Medulla oblongata (tissue), 1 donor: ENCODE data around the gene WDR88.
"Not testable (repeated sequence)": the region's sequence is repeated elsewhere in the genome, so short reads cannot be mapped to it uniquely, and the experiment has no call there.

ENCODE experiments used
- DNase-seq: peaks from one replicate; pipeline ENCODE4 v3.0.0-alpha.2; 2015; ENCODE audit errors: extremely low spot score

WDR88 gene

GRCh38 chr19:33210266-33210940 is 78.5 kb downstream of the WDR88 start:
- no peak for DNase-seq

GRCh38 chr19:33211794-33212435 is 80.0 kb downstream of the WDR88 start:
- no peak for DNase-seq

GRCh38 chr19:33212436-33213172 is 80.7 kb downstream of the WDR88 start:
- no peak for DNase-seq

- DNase-seq, result no peak
Measured at GRCh38 chr19:33214596-33214995, 82.7 kb downstream of the WDR88 start.

DNA sequence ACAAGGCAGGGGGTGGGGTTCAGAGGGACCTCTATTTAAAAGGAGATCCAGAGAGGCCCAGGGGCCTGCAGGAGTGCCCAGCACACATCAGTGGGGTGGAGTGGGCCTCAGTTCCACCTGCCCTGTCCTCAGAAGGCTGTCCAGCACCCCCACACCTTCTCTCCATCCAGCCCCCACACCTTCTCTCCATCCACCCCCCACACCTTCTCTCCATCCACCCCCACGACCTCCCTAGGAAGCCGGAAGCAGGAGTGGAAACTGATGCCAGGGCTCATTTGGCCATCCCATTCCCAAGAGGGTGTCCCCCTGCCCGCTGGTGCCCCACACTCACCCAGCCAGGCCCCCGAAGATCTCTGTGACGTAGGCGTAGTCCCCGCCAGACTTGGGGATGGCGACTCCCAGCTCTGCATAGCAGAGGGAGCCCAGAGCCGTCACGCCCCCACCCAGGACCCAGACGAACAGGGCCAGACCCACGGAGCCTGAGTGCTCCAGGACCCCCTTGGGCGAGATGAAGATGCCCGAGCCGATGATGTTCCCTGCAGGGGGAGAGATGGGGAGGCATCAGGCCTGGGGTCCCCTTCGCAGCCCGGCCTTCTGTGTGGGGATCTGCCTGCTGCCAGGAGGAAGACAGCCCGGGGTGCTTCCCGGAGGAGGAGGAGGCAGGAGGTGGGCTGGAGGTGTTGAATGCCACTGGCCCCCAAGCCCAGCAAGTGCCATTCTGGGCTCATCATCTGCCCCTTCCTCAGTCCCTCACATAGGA is 83.7 kb downstream of the WDR88 start:
- DNase-seq, result no peak

DNA sequence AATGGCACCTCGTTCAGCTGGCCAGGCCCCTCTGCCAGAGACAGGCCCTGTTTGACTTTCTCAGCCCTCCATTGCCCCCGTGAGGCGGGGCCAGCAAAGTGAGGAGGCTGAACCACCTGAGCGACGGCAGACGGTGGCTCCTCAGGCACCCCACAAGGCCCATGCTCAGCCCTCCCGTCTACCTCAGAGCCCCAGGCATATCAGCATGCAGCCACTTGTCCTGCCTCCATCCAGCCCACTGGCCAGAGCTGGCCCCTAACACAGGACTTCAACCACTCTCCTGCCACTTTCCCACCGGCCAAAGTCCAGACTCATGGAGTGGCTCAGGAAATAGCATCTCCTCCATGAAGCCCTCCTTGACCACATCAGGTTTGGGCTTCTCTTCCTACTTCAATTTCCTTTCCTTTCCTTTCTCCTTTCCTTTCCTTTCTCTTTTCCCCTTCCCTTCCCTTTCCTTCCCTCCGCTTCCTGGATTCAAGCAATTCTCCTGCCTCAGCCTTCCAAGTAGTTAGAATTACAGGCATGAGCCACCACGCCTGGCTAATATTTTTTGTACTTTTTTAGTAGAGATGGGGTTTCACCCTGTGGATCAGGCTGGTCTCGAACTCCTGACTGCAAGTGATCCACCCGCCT is 84.4 kb downstream of the WDR88 start:
- no peak for DNase-seq

DNA sequence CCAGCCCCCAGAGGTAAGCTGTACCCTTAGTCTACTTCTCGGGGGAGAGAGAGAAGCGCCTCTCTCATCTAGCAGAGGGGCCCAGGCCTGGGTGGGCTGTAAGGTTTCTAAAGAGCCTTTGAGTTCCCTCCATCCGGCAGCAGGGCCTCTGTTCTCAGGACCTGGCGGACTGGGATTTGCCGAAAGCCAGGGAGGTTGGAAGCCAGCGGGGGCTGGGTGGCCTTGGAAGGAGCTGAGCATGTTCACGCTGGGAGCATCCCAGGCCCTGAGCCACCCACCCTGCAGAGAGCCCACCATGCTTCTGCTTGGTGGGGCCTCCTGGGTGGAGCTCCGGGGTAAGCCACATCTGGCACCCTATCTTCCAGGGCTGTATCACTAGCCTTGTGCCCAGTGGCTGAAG is 86.0 kb downstream of the WDR88 start:
- no peak for DNase-seq

GRCh38 chr19:33219261-33219815 is 87.4 kb downstream of the WDR88 start:
- DNase-seq, result no peak

- no peak for DNase-seq
Measured at GRCh38 chr19:33220115-33220514, 88.2 kb downstream of the WDR88 start.

GRCh38 chr19:33220735-33221134 is 88.8 kb downstream of the WDR88 start:
- no peak for DNase-seq

GRCh38 chr19:33221638-33222037 is 89.7 kb downstream of the WDR88 start:
- no peak for DNase-seq

DNA sequence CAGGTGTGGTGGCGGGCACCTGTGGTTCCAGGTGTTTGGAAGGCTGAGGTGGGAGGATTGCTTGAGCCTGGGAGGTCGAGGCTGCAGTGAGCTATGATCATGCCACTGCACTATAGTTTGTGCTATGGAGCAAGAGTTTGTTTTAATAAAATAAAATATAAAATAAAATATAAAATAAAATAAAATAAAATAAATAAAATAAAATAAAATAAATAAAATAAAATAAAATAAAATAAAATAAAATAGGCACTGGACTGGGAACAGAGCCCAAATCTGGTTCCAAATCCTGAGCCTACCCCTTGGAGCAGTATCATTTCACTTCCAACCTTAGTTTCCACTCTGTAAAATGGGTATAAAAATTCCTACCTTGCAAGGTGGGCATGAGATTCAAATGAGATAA is 90.3 kb downstream of the WDR88 start:
- not testable (repeated sequence) for DNase-seq

GRCh38 chr19:33224694-33225457 is 93.0 kb downstream of the WDR88 start:
- DNase-seq, result no peak
